Thyroid gland (tissue), 4 donors: ENCODE measurements around the gene LMO1.

Source experiments
- POLR2A ChIP-seq, 2 donors: fragments of 450-650 bp; IDR thresholded peaks; one replicate each; pipeline ENCODE4 v1.6.1; 2017; ENCODE audit warnings: antibody characterized with exemption in 2 of 2, mild to moderate bottlenecking in 2 of 2, moderate library complexity in 1 of 2
- TF ChIP-seq, protein P1 (sequence below), 6 experiments: fragments of 200-600 bp in 3 of 6; fragments of 450-650 bp in 3 of 6; sonication (generic) in 3 of 6; IDR thresholded peaks; one replicate each; pipeline ENCODE4 v1.5.1; 2016 to 2019; ENCODE audit warnings: antibody characterized with exemption in 6 of 6, mild to moderate bottlenecking in 2 of 6, inconsistent platforms in 1 of 6, moderate library complexity in 1 of 6

DNA sequence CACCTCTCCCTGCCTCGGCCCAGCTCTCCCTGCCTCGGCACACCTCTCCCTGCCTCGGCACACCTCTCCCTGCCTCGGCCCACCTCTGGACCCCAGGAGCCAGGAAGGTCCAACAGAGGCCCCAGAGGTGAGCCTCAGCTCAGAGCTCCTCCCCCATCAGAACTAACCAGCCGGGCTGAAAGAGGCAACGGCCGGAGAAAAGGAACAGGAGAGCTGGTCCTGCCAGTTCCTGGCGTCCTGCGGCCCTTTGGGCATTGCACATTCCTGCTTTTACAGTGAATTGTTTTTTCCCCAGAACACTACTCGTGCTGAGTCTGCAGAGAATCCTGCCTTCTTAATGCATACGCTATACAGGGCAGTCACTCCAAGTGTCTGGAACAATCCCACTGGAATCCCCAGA, 45.8 kb downstream of the LMO1 start:
- no peak for TF ChIP-seq POLR2A (IDR thresholded peaks at IDR 0.05)
- TF ChIP-seq, protein P1, sequence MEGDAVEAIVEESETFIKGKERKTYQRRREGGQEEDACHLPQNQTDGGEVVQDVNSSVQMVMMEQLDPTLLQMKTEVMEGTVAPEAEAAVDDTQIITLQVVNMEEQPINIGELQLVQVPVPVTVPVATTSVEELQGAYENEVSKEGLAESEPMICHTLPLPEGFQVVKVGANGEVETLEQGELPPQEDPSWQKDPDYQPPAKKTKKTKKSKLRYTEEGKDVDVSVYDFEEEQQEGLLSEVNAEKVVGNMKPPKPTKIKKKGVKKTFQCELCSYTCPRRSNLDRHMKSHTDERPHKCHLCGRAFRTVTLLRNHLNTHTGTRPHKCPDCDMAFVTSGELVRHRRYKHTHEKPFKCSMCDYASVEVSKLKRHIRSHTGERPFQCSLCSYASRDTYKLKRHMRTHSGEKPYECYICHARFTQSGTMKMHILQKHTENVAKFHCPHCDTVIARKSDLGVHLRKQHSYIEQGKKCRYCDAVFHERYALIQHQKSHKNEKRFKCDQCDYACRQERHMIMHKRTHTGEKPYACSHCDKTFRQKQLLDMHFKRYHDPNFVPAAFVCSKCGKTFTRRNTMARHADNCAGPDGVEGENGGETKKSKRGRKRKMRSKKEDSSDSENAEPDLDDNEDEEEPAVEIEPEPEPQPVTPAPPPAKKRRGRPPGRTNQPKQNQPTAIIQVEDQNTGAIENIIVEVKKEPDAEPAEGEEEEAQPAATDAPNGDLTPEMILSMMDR (IDR thresholded peaks at IDR 0.05): no peak
